Ovary (tissue), 9 donors: Measurements from ENCODE around the gene GPR149. TPM values are rescaled to one million over a fixed set of nuclear protein-coding genes. Genes with fewer than 3 reads are reported as not detected.

Source experiments
- DNase-seq, 5 donors: peaks; one replicate each; pipeline ENCODE4 v3.0.0-alpha.2; 2019 to 2020
- H3K27ac ChIP-seq, 2 donors: fragments of 200-600 bp; one replicate each; pipeline versions ENCODE4 v1.5.1 to v1.8.0; 2019 to 2022
- H3K27me3 ChIP-seq: fragments of 200-600 bp; one replicate; pipeline ENCODE4 v1.8.0; 2022
- H3K36me3 ChIP-seq: fragments of 200-600 bp; sonication (generic); one replicate; pipeline ENCODE4 v1.5.1; 2019
- H3K4me1 ChIP-seq: one replicate; pipeline ENCODE4 v1.8.1; 2013; ENCODE audit warnings: mild to moderate bottlenecking, moderate library complexity; ENCODE audit not compliant: insufficient read depth
- H3K4me3 ChIP-seq: fragments of 200-600 bp; sonication (generic); one replicate; pipeline ENCODE4 v1.5.1; 2017
- H3K9me3 ChIP-seq, 2 donors: fragments of 200-600 bp in 1 of 2; sonication (generic) in 1 of 2; one replicate each; pipeline versions ENCODE4 v1.5.1 to v1.8.1; 2013 to 2019; ENCODE audit warnings: mild to moderate bottlenecking in 1 of 2, moderate library complexity in 1 of 2
- EP300 ChIP-seq: sonication (generic); formaldehyde crosslinking; IDR thresholded peaks from one replicate; pipeline ENCODE4 v1.6.1; 2017; ENCODE audit warnings: antibody characterized with exemption
- POLR2A ChIP-seq: fragments of 450-650 bp; IDR thresholded peaks from one replicate; pipeline ENCODE4 v1.6.1; 2017; ENCODE audit warnings: antibody characterized with exemption, mild to moderate bottlenecking, moderate library complexity
- WGBS, 3 donors: extraction: QIAGEN DNeasy Blood & Tissue Kit in 1 of 3; methylation state at CpG; one replicate each; pipeline versions ENCODE4 v1.1.5 to v1.1.7; 2013 to 2017; 5-methylcytosine and 5-hydroxymethylcytosine counted together
- intact Hi-C, 4 donors: fragments of 100-400 bp; cut with DNase I; formaldehyde crosslinking; loops; one replicate each; pipeline versions ENCODE4 v1.11.0 to v1.15.1; 2022 to 2023
- polyA plus RNA-seq, 2 donors: library from polyadenylated mRNA; stranded (reverse); fragments of 200-250 nt in 1 of 2; fragments of 350-450 nt in 1 of 2; fragmentation: Illumina TruSeq in 1 of 2; extraction: RNeasy Lipid Tissue Mini Kit (QIAGEN cat#74804) in 1 of 2; gene quantifications; one replicate each; pipeline ENCODE4 v1.2.3, GENCODE V29; 2013 to 2014
- total RNA-seq, 7 donors: library from RNA; depleted of rRNA in 2 of 7; stranded (reverse); fragments of >200 nt in 2 of 7; fragmentation: NEBNext Ultra II Directional in 3 of 7; extraction: Animal tissue kit (Norgen Biotek cat#: 25700) in 3 of 7; gene quantifications; one replicate each; pipeline versions ENCODE4 v1.1.0 to v1.2.4, GENCODE V29; 2016 to 2023
- TF ChIP-seq, protein P1 (sequence below), 3 donors: fragments of 450-650 bp in 2 of 3; fragments of 200-600 bp in 1 of 3; IDR thresholded peaks; one replicate each; pipeline versions ENCODE4 v1.5.1 to v1.8.0; 2016 to 2022; ENCODE audit warnings: antibody characterized with exemption in 3 of 3, mild to moderate bottlenecking in 1 of 3
- donor health status: DM: no; HTN: no; CAD: no; lungs with moderate emphysema.
- donor health status: DM: no; HTN: no; CAD: no.
- donor health status: Bipolar disorder and iron deficiency.
- donor health status: DM: yes; HTN: yes; CAD: no.
- donor health status: DM: no; HTN: no; CAD: no.
- donor health status: DM: yes; HTN: yes; CAD: no.

Gene GPR149
- total and polyA plus RNA-seq, 9 donors: not detected

DNA sequence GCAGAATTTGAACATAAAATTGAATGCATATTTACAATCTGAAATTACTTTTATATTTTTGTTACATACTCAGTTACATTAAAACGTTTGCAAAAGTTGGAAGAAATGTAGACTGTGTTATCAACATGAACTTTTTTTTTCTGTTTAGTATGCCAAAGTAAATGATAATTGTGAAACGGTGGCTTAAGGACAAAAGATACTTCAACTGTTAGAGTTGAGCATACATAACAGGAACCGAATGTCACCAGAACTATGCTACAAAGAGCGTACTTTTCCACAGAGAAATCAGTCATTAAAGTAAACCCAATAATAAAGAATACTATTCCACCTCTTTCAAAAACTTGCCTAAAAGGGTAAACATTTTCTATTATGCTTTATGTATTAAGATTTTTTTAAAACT lies 91.4 kb downstream of the GPR149 start:
- DNase-seq: no peak
- no peak overlapping the region for H3K27ac ChIP-seq
- H3K4me1 ChIP-seq: no peaks in the 10 kb centered on the region
- H3K4me3 ChIP-seq: no peak overlapping the region
- WGBS, 3 donors: 48 to 61% (median 52%) methylated on average over 4 of the region's 4 CpGs
- no peaks in the 10 kb centered on the region for H3K27me3 ChIP-seq
- H3K36me3 ChIP-seq: no peaks in the 10 kb centered on the region
- no peaks in the 10 kb centered on the region for H3K9me3 ChIP-seq
- intact Hi-C loops: loop anchor here in 1 of 4 donors (10.0 kb wide), 1 partner anchor 986 kb away; no protein-coding TSS in a partner anchor
- TF ChIP-seq EP300 (no peak), POLR2A (no peak)
- TF ChIP-seq, protein P1, sequence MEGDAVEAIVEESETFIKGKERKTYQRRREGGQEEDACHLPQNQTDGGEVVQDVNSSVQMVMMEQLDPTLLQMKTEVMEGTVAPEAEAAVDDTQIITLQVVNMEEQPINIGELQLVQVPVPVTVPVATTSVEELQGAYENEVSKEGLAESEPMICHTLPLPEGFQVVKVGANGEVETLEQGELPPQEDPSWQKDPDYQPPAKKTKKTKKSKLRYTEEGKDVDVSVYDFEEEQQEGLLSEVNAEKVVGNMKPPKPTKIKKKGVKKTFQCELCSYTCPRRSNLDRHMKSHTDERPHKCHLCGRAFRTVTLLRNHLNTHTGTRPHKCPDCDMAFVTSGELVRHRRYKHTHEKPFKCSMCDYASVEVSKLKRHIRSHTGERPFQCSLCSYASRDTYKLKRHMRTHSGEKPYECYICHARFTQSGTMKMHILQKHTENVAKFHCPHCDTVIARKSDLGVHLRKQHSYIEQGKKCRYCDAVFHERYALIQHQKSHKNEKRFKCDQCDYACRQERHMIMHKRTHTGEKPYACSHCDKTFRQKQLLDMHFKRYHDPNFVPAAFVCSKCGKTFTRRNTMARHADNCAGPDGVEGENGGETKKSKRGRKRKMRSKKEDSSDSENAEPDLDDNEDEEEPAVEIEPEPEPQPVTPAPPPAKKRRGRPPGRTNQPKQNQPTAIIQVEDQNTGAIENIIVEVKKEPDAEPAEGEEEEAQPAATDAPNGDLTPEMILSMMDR (IDR thresholded peaks at IDR 0.05): no peak

DNA sequence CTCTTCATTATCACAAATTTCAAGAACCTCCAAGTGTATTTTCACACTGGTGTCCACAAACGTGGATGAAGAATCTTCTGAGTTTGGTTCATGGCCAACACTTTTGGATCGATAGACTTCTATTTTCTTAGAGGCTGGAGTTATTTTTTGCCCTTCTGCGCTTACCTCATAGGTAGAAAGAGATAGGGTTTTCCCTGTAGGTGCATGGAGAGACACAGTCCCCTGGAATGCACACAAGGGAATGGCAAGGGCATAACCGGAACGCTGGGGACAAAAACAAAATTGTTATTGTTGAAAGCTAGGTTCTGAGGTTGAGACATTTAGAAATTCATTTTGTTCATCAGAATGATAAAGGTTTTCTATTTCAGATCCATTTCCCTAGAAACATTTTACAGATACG lies 92.0 kb downstream of the GPR149 start:
- no peak overlapping the region for H3K27ac ChIP-seq
- no peak for DNase-seq
- no peaks in the 10 kb centered on the region for H3K4me1 ChIP-seq
- no peak overlapping the region for H3K4me3 ChIP-seq
- TF ChIP-seq, protein P1 (IDR thresholded peaks at IDR 0.05): no peak
- TF ChIP-seq EP300 (no peak), POLR2A (no peak)
- H3K9me3 ChIP-seq: no peaks in the 10 kb centered on the region
- intact Hi-C loops: loop anchor here in 1 of 4 donors (10.0 kb wide), 1 partner anchor 987 kb away; no protein-coding TSS in a partner anchor
- no peaks in the 10 kb centered on the region for H3K36me3 ChIP-seq
- WGBS, 3 donors: 81 to 87% (median 84%) methylated on average over 6 of the region's 6 CpGs
- no peaks in the 10 kb centered on the region for H3K27me3 ChIP-seq

DNA sequence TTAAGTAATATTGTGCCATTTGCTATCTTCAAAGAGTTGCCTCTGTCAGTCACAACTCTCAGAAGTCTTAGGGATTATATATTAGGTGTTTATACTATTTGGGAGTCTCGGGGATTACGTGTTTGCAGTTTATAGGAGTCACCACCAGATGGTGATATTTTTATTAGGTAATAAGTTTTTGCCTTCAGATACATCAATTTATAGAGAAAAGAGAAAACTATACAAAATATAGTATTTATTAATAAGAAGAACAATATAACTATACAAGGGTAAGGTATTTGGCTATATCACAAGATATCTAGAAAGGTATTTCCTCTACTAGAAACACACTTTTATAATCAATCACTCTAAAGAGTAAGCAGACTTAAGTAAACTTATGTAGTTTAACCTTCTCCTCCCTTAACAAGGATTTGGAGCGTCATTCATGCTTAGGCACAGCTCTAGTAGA lies 95.0 kb downstream of the GPR149 start:
- TF ChIP-seq, protein P1 (IDR thresholded peaks at IDR 0.05): peak in 2 of 3 donors; percentile 19 to 27
- TF ChIP-seq EP300 (no peak), POLR2A (no peak)
- Histone ChIP-seq H3K27me3 (no peaks in the 10 kb centered on the region), H3K9me3 (no peaks in the 10 kb centered on the region), H3K36me3 (no peaks in the 10 kb centered on the region), H3K4me3 (no peak overlapping the region), H3K27ac (no peak overlapping the region), H3K4me1 (no peaks in the 10 kb centered on the region)
- intact Hi-C loops: loop anchor here in 1 of 4 donors (10.0 kb wide), 1 partner anchor 990 kb away; no protein-coding TSS in a partner anchor
- WGBS, 3 donors: 12 to 16% (median 15%) methylated on average over 3 of the region's 3 CpGs
- DNase-seq: no peak

DNA sequence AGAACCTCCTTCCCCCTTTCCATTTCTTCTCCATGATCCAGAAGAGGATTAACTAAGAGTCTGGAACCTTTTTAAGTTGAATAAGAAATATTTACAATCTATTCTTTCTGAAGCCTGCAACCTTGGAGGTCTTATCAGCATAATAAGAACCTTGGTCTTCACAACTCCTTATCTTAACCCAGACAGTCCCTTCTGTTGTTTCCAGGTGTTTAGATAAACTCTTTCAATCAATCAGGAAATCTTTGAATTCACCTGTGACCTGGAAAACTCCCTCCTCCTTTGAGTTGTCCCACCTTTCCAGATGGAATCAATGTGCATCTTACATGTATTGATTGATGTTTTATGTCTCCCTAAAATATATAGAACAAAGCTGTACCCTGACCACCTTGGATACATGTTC lies 102.1 kb downstream of the GPR149 start:
- no peaks in the 10 kb centered on the region for H3K9me3 ChIP-seq
- H3K27ac ChIP-seq: no peak overlapping the region
- H3K4me1 ChIP-seq: peaks cover 5% of the 10 kb centered on the region
- DNase-seq: no peak
- TF ChIP-seq, protein P1 (IDR thresholded peaks at IDR 0.05): no peak
- TF ChIP-seq POLR2A (no peak), EP300 (no peak)
- no peak overlapping the region for H3K4me3 ChIP-seq
- no peaks in the 10 kb centered on the region for H3K36me3 ChIP-seq
- no peaks in the 10 kb centered on the region for H3K27me3 ChIP-seq
- intact Hi-C loops: no loop called here
